ENCODE measurements around the gene KRTAP5-3. TPM values are rescaled to one million over a fixed set of nuclear protein-coding genes. Genes with fewer than 3 reads are reported as not detected.

Gene KRTAP5-3
- total and polyA plus RNA-seq, 2 donors (not counting 1 experiment from before 2014, with no cell fraction given), result not detected

DNA sequence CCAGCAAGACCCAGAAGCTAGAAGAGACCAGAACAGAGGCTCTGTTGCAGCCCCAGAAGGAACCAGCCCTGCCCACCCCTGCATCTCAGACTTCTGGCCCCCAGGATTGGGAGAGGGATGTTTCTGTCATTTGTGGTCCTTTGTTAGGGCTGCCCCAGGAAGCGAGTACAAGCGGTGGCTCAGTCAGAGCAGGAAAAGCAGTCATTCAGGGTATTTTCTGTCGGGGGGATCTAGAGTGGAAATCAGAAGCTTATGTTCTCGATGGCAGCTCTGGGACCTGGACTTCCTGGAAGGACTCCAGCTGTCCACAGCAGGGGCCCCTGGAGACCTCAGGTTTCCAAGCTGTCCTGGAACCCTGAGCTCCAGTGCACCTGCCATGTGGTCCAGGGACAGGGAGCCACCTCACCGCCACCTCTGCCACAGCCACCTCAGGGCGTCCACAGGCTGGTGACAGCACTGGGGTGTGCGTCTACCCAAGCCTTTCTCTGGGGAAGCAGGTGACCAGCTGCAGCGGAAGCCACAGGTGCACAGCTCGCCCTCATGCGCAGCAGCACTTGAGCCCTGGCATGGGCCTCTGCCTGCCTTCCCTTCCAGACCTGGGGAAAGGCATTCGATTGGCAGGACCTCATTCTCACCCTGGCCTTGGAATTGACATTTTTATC, 23.9 kb upstream of the KRTAP5-3 start:
- TF ChIP-seq EZH2 (IDR thresholded peaks at IDR 0.05; ENCODE audit: borderline replicate concordance, insufficient read depth, low read depth, low read length, poor library complexity, severe bottlenecking), result no peak
- TF ChIP-seq, protein P1, sequence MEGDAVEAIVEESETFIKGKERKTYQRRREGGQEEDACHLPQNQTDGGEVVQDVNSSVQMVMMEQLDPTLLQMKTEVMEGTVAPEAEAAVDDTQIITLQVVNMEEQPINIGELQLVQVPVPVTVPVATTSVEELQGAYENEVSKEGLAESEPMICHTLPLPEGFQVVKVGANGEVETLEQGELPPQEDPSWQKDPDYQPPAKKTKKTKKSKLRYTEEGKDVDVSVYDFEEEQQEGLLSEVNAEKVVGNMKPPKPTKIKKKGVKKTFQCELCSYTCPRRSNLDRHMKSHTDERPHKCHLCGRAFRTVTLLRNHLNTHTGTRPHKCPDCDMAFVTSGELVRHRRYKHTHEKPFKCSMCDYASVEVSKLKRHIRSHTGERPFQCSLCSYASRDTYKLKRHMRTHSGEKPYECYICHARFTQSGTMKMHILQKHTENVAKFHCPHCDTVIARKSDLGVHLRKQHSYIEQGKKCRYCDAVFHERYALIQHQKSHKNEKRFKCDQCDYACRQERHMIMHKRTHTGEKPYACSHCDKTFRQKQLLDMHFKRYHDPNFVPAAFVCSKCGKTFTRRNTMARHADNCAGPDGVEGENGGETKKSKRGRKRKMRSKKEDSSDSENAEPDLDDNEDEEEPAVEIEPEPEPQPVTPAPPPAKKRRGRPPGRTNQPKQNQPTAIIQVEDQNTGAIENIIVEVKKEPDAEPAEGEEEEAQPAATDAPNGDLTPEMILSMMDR (IDR thresholded peaks at IDR 0.05), result no peak
- Histone ChIP-seq H3K4me2 (replicated peaks; ENCODE audit: low read depth, low read length, poor library complexity, severe bottlenecking) (no peak overlapping the region), H3K4me3 (ENCODE audit: control extremely low read depth in 1 of 5, extremely low read depth in 1 of 5, insufficient read depth in 1 of 5, low read depth in 2 of 5, low read length in 4 of 5) (no peak overlapping the region), H3K9ac (ENCODE audit: low read length) (no peak overlapping the region), H3K27ac (ENCODE audit: low read length in 2 of 2) (no peak overlapping the region), H2AFZ (ENCODE audit: insufficient read depth, low read depth, low read length, poor library complexity, severe bottlenecking) (no peak overlapping the region), H3K4me1 (ENCODE audit: control insufficient read depth in 2 of 2, insufficient read depth in 2 of 2, low read length in 2 of 2) (peaks cover 7 to 8% of the 10 kb centered on the region in 2 donors), H3K27me3 (replicated peaks in 1 of 4; ENCODE audit: control extremely low read depth in 1 of 4, control insufficient read depth in 3 of 4, insufficient read depth in 4 of 4, low read length in 3 of 4) (peaks cover 0 to 22% (median 6%) of the 10 kb centered on the region in 4 experiments), H4K20me1 (ENCODE audit: control insufficient read depth, insufficient read depth, low read length, poor library complexity, severe bottlenecking) (no peaks in the 10 kb centered on the region), H3K9me3 (ENCODE audit: control extremely low read depth in 1 of 3, control insufficient read depth in 2 of 3, insufficient read depth in 1 of 3, low read length in 2 of 3) (no peaks in the 10 kb centered on the region), H3K36me3 (replicated peaks in 1 of 2; ENCODE audit: control extremely low read depth in 1 of 2, control insufficient read depth in 1 of 2, extremely low read depth in 1 of 2, insufficient read depth in 2 of 2, low read length in 1 of 2) (no peaks in the 10 kb centered on the region), H3K79me2 (ENCODE audit: control insufficient read depth, insufficient read depth, low read length) (no peaks in the 10 kb centered on the region)
- DNase-seq (no peak), ATAC-seq (ENCODE audit: low read depth) (no peak)
- no peaks in the 10 kb centered on the region for H3K9me3 Mint-ChIP-seq (ENCODE audit: insufficient read depth)
- CTCF ChIA-PET, result interaction anchor here (0.8 to 6.3 kb wide), 7 partner anchors 8 to 201 kb away, joined by 3 to 25 read pairs (median 4); no protein-coding TSS in a partner anchor
- H3K4me1 Mint-ChIP-seq, result peaks cover 3% of the 10 kb centered on the region
- H3K27me3 Mint-ChIP-seq, result peaks cover 57% of the 10 kb centered on the region
- intact Hi-C loops (cut with micrococcal nuclease), result no loop called here
- no peak overlapping the region for H3K4me3 Mint-ChIP-seq
- POLR2A ChIA-PET, result interaction anchor here (0.7 kb wide), 1 partner anchor 1076 kb away, joined by 3 read pairs; no protein-coding TSS in a partner anchor
- 65% methylated on average over 10 of the region's 11 CpGs for WGBS (ENCODE audit: insufficient coverage)
- H3K27ac Mint-ChIP-seq, result no peak overlapping the region

DNA sequence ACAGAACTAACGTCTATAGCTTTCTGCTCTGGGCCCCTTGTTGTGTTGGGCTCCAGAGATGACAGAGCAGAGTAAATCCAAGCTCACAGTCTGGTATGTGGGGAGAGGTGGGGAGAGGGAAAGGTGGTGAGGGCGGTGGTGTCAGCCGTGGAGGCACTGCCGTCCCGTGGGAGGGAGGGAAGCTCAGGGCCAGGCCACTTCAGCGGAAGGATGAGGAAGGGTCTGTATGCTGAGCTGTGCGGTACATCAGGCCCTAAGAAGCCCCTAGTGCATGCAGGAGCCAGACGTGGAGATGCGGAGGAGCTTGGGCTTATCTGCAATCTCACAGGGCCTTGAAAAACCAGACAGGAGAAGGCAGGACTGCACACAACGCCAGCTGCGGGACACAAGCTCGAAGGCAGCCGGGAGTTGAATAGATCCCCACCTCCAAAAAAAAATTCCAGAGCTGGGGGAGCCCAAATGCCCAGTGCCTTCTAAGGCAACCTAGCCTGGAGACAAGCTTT, 22.9 kb upstream of the KRTAP5-3 start:
- H3K4me1 Mint-ChIP-seq, result peaks cover 3% of the 10 kb centered on the region
- intact Hi-C loops (cut with micrococcal nuclease), result no loop called here
- peaks cover 7 to 8% of the 10 kb centered on the region in 2 donors for H3K4me1 ChIP-seq (ENCODE audit: control insufficient read depth in 2 of 2, insufficient read depth in 2 of 2, low read length in 2 of 2)
- H2AFZ ChIP-seq (ENCODE audit: insufficient read depth, low read depth, low read length, poor library complexity, severe bottlenecking), result no peak overlapping the region
- no peaks in the 10 kb centered on the region for H3K79me2 ChIP-seq (ENCODE audit: control insufficient read depth, insufficient read depth, low read length)
- H3K27ac ChIP-seq (ENCODE audit: low read length in 2 of 2), result no peak overlapping the region
- ChIA-PET POLR2A (no interaction called here), CTCF (interaction anchor here (0.7 to 6.3 kb wide), 7 partner anchors 9 to 84 kb away, joined by 3 to 25 read pairs (median 5); no protein-coding TSS in a partner anchor)
- peaks cover 0 to 23% (median 6%) of the 10 kb centered on the region in 4 experiments for H3K27me3 ChIP-seq (replicated peaks in 1 of 4; ENCODE audit: control extremely low read depth in 1 of 4, control insufficient read depth in 3 of 4, insufficient read depth in 4 of 4, low read length in 3 of 4)
- ATAC-seq (ENCODE audit: low read depth) (no peak), DNase-seq (no peak)
- H3K4me3 ChIP-seq (ENCODE audit: control extremely low read depth in 1 of 5, extremely low read depth in 1 of 5, insufficient read depth in 1 of 5, low read depth in 2 of 5, low read length in 4 of 5), result no peak overlapping the region
- no peaks in the 10 kb centered on the region for H3K9me3 ChIP-seq (ENCODE audit: control extremely low read depth in 1 of 3, control insufficient read depth in 2 of 3, insufficient read depth in 1 of 3, low read length in 2 of 3)
- H3K4me2 ChIP-seq (replicated peaks; ENCODE audit: low read depth, low read length, poor library complexity, severe bottlenecking), result no peak overlapping the region
- no peak overlapping the region for H3K9ac ChIP-seq (ENCODE audit: low read length)
- H4K20me1 ChIP-seq (ENCODE audit: control insufficient read depth, insufficient read depth, low read length, poor library complexity, severe bottlenecking), result no peaks in the 10 kb centered on the region
- H3K36me3 ChIP-seq (replicated peaks in 1 of 2; ENCODE audit: control extremely low read depth in 1 of 2, control insufficient read depth in 1 of 2, extremely low read depth in 1 of 2, insufficient read depth in 2 of 2, low read length in 1 of 2), result no peaks in the 10 kb centered on the region
- peaks cover 59% of the 10 kb centered on the region for H3K27me3 Mint-ChIP-seq
- WGBS (ENCODE audit: insufficient coverage), result 91% methylated on average over 13 of the region's 13 CpGs
- TF ChIP-seq EZH2 (IDR thresholded peaks at IDR 0.05; ENCODE audit: borderline replicate concordance, insufficient read depth, low read depth, low read length, poor library complexity, severe bottlenecking), result no peak
- TF ChIP-seq, protein P1 (IDR thresholded peaks at IDR 0.05), result no peak
- no peak overlapping the region for H3K4me3 Mint-ChIP-seq
- no peaks in the 10 kb centered on the region for H3K9me3 Mint-ChIP-seq (ENCODE audit: insufficient read depth)
- no peak overlapping the region for H3K27ac Mint-ChIP-seq
